GM19324 (cell line): ENCODE results near the gene DGKH.

ENCODE experiments used
- ATAC-seq: cut with Tn5 transposase; IDR thresholded peaks from one replicate; pipeline ENCODE4 v1.9.1; 2021; ENCODE audit warnings: mild to moderate bottlenecking, moderate library complexity; ENCODE audit not compliant: unreplicated experiment, low FRiP score

Gene DGKH

GRCh38 chr13:42048342-42048683, at the start of gene DGKH:
DGKH (plus strand) TSS chr13:42048648; CDS start chr13:42048774, 126 bp downstream.
- peak; percentile 43 for ATAC-seq

- ATAC-seq: no peak
Observed at GRCh38 chr13:42000846-42001245, 47.6 kb upstream of the DGKH start.

- ATAC-seq: no peak
Observed at GRCh38 chr13:42001580-42001979, 46.9 kb upstream of the DGKH start.

GRCh38 chr13:42002066-42002465, 46.4 kb upstream of the DGKH start:
- ATAC-seq: no peak

GRCh38 chr13:42007844-42008243, 40.6 kb upstream of the DGKH start:
- ATAC-seq: no peak

- no peak for ATAC-seq
Observed at GRCh38 chr13:42009057-42009456, 39.4 kb upstream of the DGKH start.

- ATAC-seq: no peak
Observed at GRCh38 chr13:42011601-42012350, 36.7 kb upstream of the DGKH start.

- ATAC-seq: no peak
Observed at GRCh38 chr13:42014119-42014518, 34.3 kb upstream of the DGKH start.

- ATAC-seq: no peak
Observed at GRCh38 chr13:42017264-42017663, 31.2 kb upstream of the DGKH start.

- ATAC-seq: no peak
Observed at GRCh38 chr13:42021851-42022250, 26.6 kb upstream of the DGKH start.

- no peak for ATAC-seq
Observed at GRCh38 chr13:42022336-42022735, 26.1 kb upstream of the DGKH start.

GRCh38 chr13:42022796-42023493, 25.5 kb upstream of the DGKH start:
- ATAC-seq: no peak

GRCh38 chr13:42027286-42027685, 21.2 kb upstream of the DGKH start:
- ATAC-seq: no peak

- no peak for ATAC-seq
Observed at GRCh38 chr13:42028113-42028799, 20.2 kb upstream of the DGKH start.

GRCh38 chr13:42035905-42036521, 12.4 kb upstream of the DGKH start:
- ATAC-seq: no peak

GRCh38 chr13:42036711-42037110, 11.7 kb upstream of the DGKH start:
- ATAC-seq: no peak

GRCh38 chr13:42038661-42039456, 9.6 kb upstream of the DGKH start:
- no peak for ATAC-seq

GRCh38 chr13:42039457-42039945, 8.9 kb upstream of the DGKH start:
- ATAC-seq: no peak

GRCh38 chr13:42039946-42040729, 8.3 kb upstream of the DGKH start:
- ATAC-seq: peak; percentile 88

GRCh38 chr13:42040730-42041010, 7.8 kb upstream of the DGKH start:
- no peak for ATAC-seq
